IMR-90 (cell line): ENCODE results near the gene ZNF783. TPM values are rescaled to one million over a fixed set of nuclear protein-coding genes. Genes with fewer than 3 reads are reported as not detected.

ENCODE experiments used
- ATAC-seq: fragments of 200-7000 bp; cut with Tn5 transposase; 2 replicates; pipeline ENCODE4 v1.9.1; 2020; ENCODE audit warnings: low read depth, mild to moderate bottlenecking, moderate library complexity
- BruUV-seq: library from RNA; stranded (reverse); fragments of 400-500 nt; replicated peaks from 2 replicates; lab custom pipeline; 2021; lab: Mats Ljungman, UMichigan
- CTCF ChIA-PET: fragments of 300-600 bp; formaldehyde crosslinking; extraction: SDS; loops from one replicate; lab custom pipeline; 2021; ENCODE audit warnings: antibody characterized with exemption; lab: Yijun Ruan, JAX
- POLR2A ChIA-PET: fragments of 300-600 bp; sonication (Branson Sonifier 250); formaldehyde crosslinking; loops from one replicate; lab custom pipeline; 2022; ENCODE audit warnings: antibody characterized with exemption; ENCODE audit not compliant: unreplicated experiment; lab: Charles Lee
- DNase-seq: peaks from one replicate; pipeline ENCODE4 v3.0.0; 2013
- H2AFZ ChIP-seq: replicated peaks from 2 replicates; pipeline ENCODE3; 2013; ENCODE audit warnings: low read length, mild to moderate bottlenecking; ENCODE audit not compliant: poor library complexity
- H2AK5ac ChIP-seq: 2 replicates; pipeline ENCODE4 v1.6.1; 2013; ENCODE audit warnings: low read depth, low read length, inconsistent platforms
- H2AK9ac ChIP-seq: replicated peaks from 2 replicates; pipeline ENCODE3; 2013; ENCODE audit warnings: mild to moderate bottlenecking, low read depth, low read length, moderate library complexity; ENCODE audit not compliant: poor library complexity
- H2BK120ac ChIP-seq: 2 replicates; pipeline ENCODE4 v1.6.1; 2013; ENCODE audit warnings: low read depth, low read length, inconsistent platforms
- H2BK15ac ChIP-seq: 3 replicates; pipeline ENCODE4 v1.6.1; 2013; ENCODE audit warnings: low read depth, low read length, inconsistent platforms
- H2BK20ac ChIP-seq: 2 replicates; pipeline ENCODE4 v1.6.1; 2013; ENCODE audit warnings: low read depth, mild to moderate bottlenecking, inconsistent platforms, low read length, moderate library complexity
- H2BK5ac ChIP-seq: 2 replicates; pipeline ENCODE4 v1.6.1; 2013; ENCODE audit warnings: mild to moderate bottlenecking, low read depth, low read length, inconsistent platforms; ENCODE audit not compliant: poor library complexity, severe bottlenecking
- H3K14ac ChIP-seq: replicated peaks from 2 replicates; pipeline ENCODE4 v1.6.1; 2013; ENCODE audit warnings: low read depth, low read length, inconsistent platforms
- H3K18ac ChIP-seq: 2 replicates; pipeline ENCODE4 v1.6.1; 2013; ENCODE audit warnings: low read depth, low read length, control low read depth
- H3K23ac ChIP-seq: 2 replicates; pipeline ENCODE4 v1.6.1; 2013; ENCODE audit warnings: low read depth, low read length, inconsistent platforms
- H3K27ac ChIP-seq: 2 replicates; pipeline ENCODE4 v1.5.1; 2013; ENCODE audit warnings: mild to moderate bottlenecking, control low read depth, low read length; ENCODE audit not compliant: insufficient read depth
- H3K27me3 ChIP-seq: 2 replicates; pipeline ENCODE4 v1.6.1; 2013; ENCODE audit warnings: low read length; ENCODE audit not compliant: control insufficient read depth, insufficient read depth
- H3K36me3 ChIP-seq: 2 replicates; pipeline ENCODE4 v1.6.1; 2013; ENCODE audit warnings: low read length, mixed read lengths; ENCODE audit not compliant: control insufficient read depth, insufficient read depth
- H3K4ac ChIP-seq: 2 replicates; pipeline ENCODE4 v1.6.1; 2013; ENCODE audit warnings: low read depth, low read length, inconsistent platforms
- H3K4me1 ChIP-seq: 2 replicates; pipeline ENCODE4 v1.6.1; 2013; ENCODE audit warnings: low read length, mixed read lengths; ENCODE audit not compliant: control insufficient read depth, insufficient read depth
- H3K4me2 ChIP-seq: 2 replicates; pipeline ENCODE4 v1.6.1; 2013; ENCODE audit warnings: low read depth, mild to moderate bottlenecking, control low read depth, low read length, moderate library complexity
- H3K4me3 ChIP-seq: 2 replicates; pipeline ENCODE4 v1.5.1; 2013; ENCODE audit warnings: low read depth, mild to moderate bottlenecking, control low read depth, low read length, moderate library complexity; ENCODE audit not compliant: insufficient read depth
- H3K56ac ChIP-seq: 2 replicates; pipeline ENCODE4 v1.6.1; 2013; ENCODE audit warnings: low read length, inconsistent platforms; ENCODE audit not compliant: insufficient read depth; ENCODE audit errors: extremely low read depth
- H3K79me1 ChIP-seq, 2 experiments: 2 replicates each; pipeline ENCODE4 v1.6.1; 2013; ENCODE audit warnings: low read length in 2 of 2, inconsistent platforms in 1 of 2, low read depth in 1 of 2
- H3K9ac ChIP-seq: 2 replicates; pipeline ENCODE4 v1.6.1; 2013; ENCODE audit warnings: low read depth, low read length, control low read depth
- H3K9me1 ChIP-seq: 2 replicates; pipeline ENCODE4 v1.6.1; 2013; ENCODE audit warnings: low read length, inconsistent platforms; ENCODE audit not compliant: insufficient read depth
- H3K9me3 ChIP-seq: 2 replicates; pipeline ENCODE4 v1.6.1; 2013; ENCODE audit warnings: low read length; ENCODE audit not compliant: control insufficient read depth, insufficient read depth
- H4K20me1 ChIP-seq: 2 replicates; pipeline ENCODE4 v1.6.1; 2013; ENCODE audit warnings: low read length, inconsistent platforms; ENCODE audit not compliant: insufficient read depth
- H4K5ac ChIP-seq: 2 replicates; pipeline ENCODE4 v1.6.1; 2013; ENCODE audit warnings: mild to moderate bottlenecking, low read depth, low read length, control low read depth
- H4K8ac ChIP-seq, 2 experiments: 2 replicates each; pipeline ENCODE4 v1.6.1; 2013; ENCODE audit warnings: low read depth in 2 of 2, low read length in 2 of 2, control low read depth in 1 of 2, inconsistent platforms in 1 of 2
- H4K91ac ChIP-seq: 2 replicates; pipeline ENCODE4 v1.6.1; 2013; ENCODE audit warnings: low read depth, low read length, inconsistent platforms; ENCODE audit not compliant: insufficient read depth
- CEBPB ChIP-seq: IDR thresholded peaks from 2 replicates; pipeline ENCODE4 v1.6.1; 2012; ENCODE audit warnings: low read depth, low read length, improper control_type of control experiment
- RFX5 ChIP-seq: IDR thresholded peaks from 2 replicates; pipeline ENCODE4 v1.8.0; 2012; ENCODE audit warnings: low read depth, mild to moderate bottlenecking, low read length, moderate library complexity
- SMC3 ChIP-seq: fragments of 150-350 bp; IDR thresholded peaks from 2 replicates; pipeline ENCODE4 v1.6.1; 2016; ENCODE audit warnings: low read depth, mild to moderate bottlenecking, antibody characterized with exemption, low read length, moderate library complexity
- WGBS, 2 experiments: methylation state at CpG; one replicate each; pipeline versions ENCODE4 v1.1.5 to v1.1.7; 2013; ENCODE audit warnings: missing lambda C conversion rate in 2 of 2; ENCODE audit not compliant: insufficient read length in 1 of 2; ENCODE audit errors: extremely low coverage in 2 of 2; 5-methylcytosine and 5-hydroxymethylcytosine counted together
- dilution Hi-C: fragments of 300-500 bp; cut with HindIII; formaldehyde crosslinking; loops from one replicate; pipeline ENCODE4 v1.14.3; 2018; ENCODE audit warnings: low sequenced_read_pairs; ENCODE audit not compliant: unreplicated experiment
- in situ Hi-C: fragments of 300-500 bp; cut with MboI; formaldehyde crosslinking; loops from 3 replicates; pipeline ENCODE4 v1.14.3; 2019; ENCODE audit warnings: low sequenced_read_pairs, inconsistent platforms, mixed read lengths
- intact Hi-C: fragments of 100-400 bp; cut with micrococcal nuclease; formaldehyde crosslinking; loops from 2 replicates; pipeline ENCODE4 v1.10.0; 2022
- polyA plus RNA-seq, 3 experiments: library from polyadenylated mRNA; depleted of rRNA; stranded (reverse); fragments of >200 nt; gene quantifications; 2 replicates each; pipeline ENCODE4 v1.2.3, GENCODE V29; 2012; ENCODE audit warnings: low replicate concordance in 1 of 3
- total RNA-seq: library from RNA; depleted of rRNA; stranded (reverse); fragments of >200 nt; gene quantifications from 2 replicates; pipeline ENCODE4 v1.2.3, GENCODE V29; 2012

The ZNF783 gene
- total and polyA plus RNA-seq, 2 of the 4 experiments (the other 2 are of a cell fraction), result 2.3 to 7.2 TPM

DNA sequence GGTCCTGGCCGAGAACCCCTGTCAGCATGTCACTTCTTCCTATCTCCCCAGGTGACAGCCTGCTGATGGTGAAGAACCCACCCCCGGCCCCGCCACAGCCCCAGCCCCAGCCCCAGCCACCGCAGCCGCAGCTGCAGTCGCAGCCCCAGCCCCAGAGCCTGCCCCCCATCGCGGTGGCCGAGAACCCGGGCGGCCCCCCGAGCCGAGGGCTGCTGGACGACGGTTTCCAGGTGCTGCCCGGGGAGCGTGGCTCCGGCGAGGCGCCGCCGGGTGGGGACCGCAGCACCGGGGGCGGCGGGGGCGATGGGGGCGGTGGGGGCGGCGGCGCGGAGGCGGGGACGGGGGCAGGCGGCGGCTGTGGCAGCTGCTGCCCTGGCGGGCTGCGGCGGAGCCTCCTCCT is 38.2 kb upstream of the ZNF783 start:
- no peak for TF ChIP-seq SMC3
- no peak for TF ChIP-seq RFX5
- TF ChIP-seq CEBPB, result no peak
- Histone ChIP-seq H3K4me2 (no peak overlapping the region), H3K27ac (no peak overlapping the region), H4K91ac (no peak overlapping the region), H2AK9ac (no peak overlapping the region), H2BK15ac (no peak overlapping the region), H3K36me3 (peaks cover 39% of the 10 kb centered on the region), H3K9me1 (no peaks in the 10 kb centered on the region; the same call in 1 of the 2 replicates), H3K18ac (no peak overlapping the region), H3K79me1 (peaks cover 0 to 7% of the 10 kb centered on the region in 2 experiments; a peak in 1 of 4 replicates), H3K9me3 (no peaks in the 10 kb centered on the region), H3K14ac (no peak overlapping the region), H4K8ac (no peak overlapping the region), H2BK20ac (no peak overlapping the region), H3K27me3 (no peaks in the 10 kb centered on the region), H3K4ac (no peak overlapping the region), H3K4me1 (peaks cover 3% of the 10 kb centered on the region), H3K56ac (no peak overlapping the region), H3K4me3 (no peak overlapping the region), H2AFZ (no peak overlapping the region), H2BK120ac (no peak overlapping the region), H2AK5ac (no peak overlapping the region), H4K20me1 (no peaks in the 10 kb centered on the region), H3K23ac (no peak overlapping the region), H4K5ac (no peak overlapping the region), H3K9ac (no peak overlapping the region), H2BK5ac (no peak overlapping the region)
- POLR2A ChIA-PET, result no interaction called here
- intact Hi-C loops (no loop called here), in situ Hi-C loops (no loop called here), dilution Hi-C loops (no loop called here)
- no peak for ATAC-seq
- BruUV-seq, result no TSS peak
- CTCF ChIA-PET, result no interaction called here
- no peak for DNase-seq
- 100% methylated on average over 5 of the region's 39 CpGs; no CpG with 5 or more reads in 1 of the 2 experiments for WGBS, 2 experiments
